GM15510 (cell line): ENCODE measurements around the gene TNFRSF14.
A peak's percentile ranks its signal among the peaks of the same experiment; 100 is the strongest.

Experiments used
- POLR2A ChIP-seq: IDR thresholded peaks from 3 replicates; pipeline ENCODE4 v1.6.1; 2011; ENCODE audit warnings: borderline replicate concordance; ENCODE audit not compliant: insufficient read length; ENCODE audit errors: extremely low read depth

The TNFRSF14 gene

GRCh38 chr1:2564006-2564814, 8.0 kb downstream of the TNFRSF14 start:
- no peak for TF ChIP-seq POLR2A

- TF ChIP-seq POLR2A = no peak
Observed at GRCh38 chr1:2564815-2565374, 8.7 kb downstream of the TNFRSF14 start.

- TF ChIP-seq POLR2A = no peak
Observed at GRCh38 chr1:2566101-2567045, 10.2 kb downstream of the TNFRSF14 start.

GRCh38 chr1:2567083-2567679, 11.0 kb downstream of the TNFRSF14 start:
- TF ChIP-seq POLR2A = no peak

GRCh38 chr1:2569060-2569459, 12.9 kb downstream of the TNFRSF14 start:
- no peak for TF ChIP-seq POLR2A

GRCh38 chr1:2570332-2570731, 14.2 kb downstream of the TNFRSF14 start:
- TF ChIP-seq POLR2A = no peak

- TF ChIP-seq POLR2A = no peak
Observed at GRCh38 chr1:2571348-2571747, 15.2 kb downstream of the TNFRSF14 start.

- no peak for TF ChIP-seq POLR2A
Observed at GRCh38 chr1:2573250-2573920, 17.2 kb downstream of the TNFRSF14 start.

- no peak for TF ChIP-seq POLR2A
Observed at GRCh38 chr1:2574350-2574749, 18.2 kb downstream of the TNFRSF14 start.

- no peak for TF ChIP-seq POLR2A
Observed at GRCh38 chr1:2575801-2576663, 19.9 kb downstream of the TNFRSF14 start.

- TF ChIP-seq POLR2A = peak; percentile 53
Observed at GRCh38 chr1:2577565-2578075, 21.4 kb downstream of the TNFRSF14 start.

GRCh38 chr1:2578758-2579118, 22.6 kb downstream of the TNFRSF14 start:
- TF ChIP-seq POLR2A = no peak

GRCh38 chr1:2580691-2581090, 24.5 kb downstream of the TNFRSF14 start:
- no peak for TF ChIP-seq POLR2A
